Measurements from ENCODE around the gene CELSR1. TPM values are rescaled to one million over a fixed set of nuclear protein-coding genes. Genes with fewer than 3 reads are reported as not detected.

The CELSR1 gene
- total RNA-seq, 1 donor from 2014 or later: 16.0 TPM

- Mint-ChIP-seq H3K4me1 (ENCODE audit: unreplicated experiment) (peaks cover 6% of the 10 kb centered on the region), H3K9me3 (ENCODE audit: unreplicated experiment) (no peaks in the 10 kb centered on the region), H3K4me3 (ENCODE audit: unreplicated experiment) (no peak overlapping the region), H3K27ac (ENCODE audit: unreplicated experiment) (no peak overlapping the region), H3K36me3 (ENCODE audit: unreplicated experiment) (peaks cover 28% of the 10 kb centered on the region), H3K27me3 (ENCODE audit: unreplicated experiment) (no peaks in the 10 kb centered on the region)
- no peak for TF ChIP-seq CTCF (IDR thresholded peaks at IDR 0.05)
- no peak for DNase-seq (ENCODE audit: extremely low spot score, unreplicated experiment)
These were observed 184.6 kb downstream of the CELSR1 start for GRCh38 chr22:46352691-46353386.

GRCh38 chr22:46352276-46352675 is 185.1 kb downstream of the CELSR1 start:
- H3K4me1 Mint-ChIP-seq (ENCODE audit: unreplicated experiment): peaks cover 6% of the 10 kb centered on the region

GRCh38 chr22:46351767-46352166 is 185.7 kb downstream of the CELSR1 start:
- DNase-seq (ENCODE audit: extremely low spot score, unreplicated experiment): no peak
- peaks cover 6% of the 10 kb centered on the region for H3K4me1 Mint-ChIP-seq (ENCODE audit: unreplicated experiment)

More at GRCh38 chr22:46352276-46352675, 185.1 kb downstream of the CELSR1 start:
- no peak for TF ChIP-seq CTCF (IDR thresholded peaks at IDR 0.05)
- no peak overlapping the region for H3K27ac Mint-ChIP-seq (ENCODE audit: unreplicated experiment)
- H3K27me3 Mint-ChIP-seq (ENCODE audit: unreplicated experiment): no peaks in the 10 kb centered on the region
- H3K9me3 Mint-ChIP-seq (ENCODE audit: unreplicated experiment): no peaks in the 10 kb centered on the region
- H3K4me3 Mint-ChIP-seq (ENCODE audit: unreplicated experiment): no peak overlapping the region
- peaks cover 28% of the 10 kb centered on the region for H3K36me3 Mint-ChIP-seq (ENCODE audit: unreplicated experiment)
- no peak for DNase-seq (ENCODE audit: extremely low spot score, unreplicated experiment)

GRCh38 chr22:46351131-46351735 is 186.2 kb downstream of the CELSR1 start:
- Mint-ChIP-seq H3K36me3 (ENCODE audit: unreplicated experiment) (peaks cover 34% of the 10 kb centered on the region), H3K27ac (ENCODE audit: unreplicated experiment) (no peak overlapping the region), H3K9me3 (ENCODE audit: unreplicated experiment) (no peaks in the 10 kb centered on the region), H3K4me1 (ENCODE audit: unreplicated experiment) (peaks cover 6% of the 10 kb centered on the region), H3K4me3 (ENCODE audit: unreplicated experiment) (no peak overlapping the region), H3K27me3 (ENCODE audit: unreplicated experiment) (no peaks in the 10 kb centered on the region)
- TF ChIP-seq CTCF (IDR thresholded peaks at IDR 0.05): no peak
- no peak for DNase-seq (ENCODE audit: extremely low spot score, unreplicated experiment)

More at GRCh38 chr22:46351767-46352166, 185.7 kb downstream of the CELSR1 start:
- Mint-ChIP-seq H3K27me3 (ENCODE audit: unreplicated experiment) (no peaks in the 10 kb centered on the region), H3K27ac (ENCODE audit: unreplicated experiment) (no peak overlapping the region), H3K9me3 (ENCODE audit: unreplicated experiment) (no peaks in the 10 kb centered on the region), H3K4me3 (ENCODE audit: unreplicated experiment) (no peak overlapping the region), H3K36me3 (ENCODE audit: unreplicated experiment) (peaks cover 29% of the 10 kb centered on the region)
- no peak for TF ChIP-seq CTCF (IDR thresholded peaks at IDR 0.05)

- H3K27me3 Mint-ChIP-seq (ENCODE audit: unreplicated experiment): no peaks in the 10 kb centered on the region
- H3K36me3 Mint-ChIP-seq (ENCODE audit: unreplicated experiment): peaks cover 36% of the 10 kb centered on the region
These were observed 186.8 kb downstream of the CELSR1 start for GRCh38 chr22:46350646-46351045.

More at GRCh38 chr22:46350646-46351045, 186.8 kb downstream of the CELSR1 start:
- Mint-ChIP-seq H3K9me3 (ENCODE audit: unreplicated experiment) (no peaks in the 10 kb centered on the region), H3K4me1 (ENCODE audit: unreplicated experiment) (peaks cover 6% of the 10 kb centered on the region), H3K4me3 (ENCODE audit: unreplicated experiment) (no peak overlapping the region), H3K27ac (ENCODE audit: unreplicated experiment) (no peak overlapping the region)
- TF ChIP-seq CTCF (IDR thresholded peaks at IDR 0.05): no peak
- DNase-seq (ENCODE audit: extremely low spot score, unreplicated experiment): no peak
